KMS-11 (cell line): ENCODE data around the gene SLC17A2.

ENCODE experiments used
- H2AFZ ChIP-seq: fragments of 200-600 bp; sonication (generic); 2 replicates; pipeline ENCODE4 v1.6.1; 2016; ENCODE audit warnings: antibody characterized with exemption, mixed run types, low read depth
- H3K27ac ChIP-seq: fragments of 200-600 bp; sonication (generic); 2 replicates; pipeline ENCODE4 v1.6.1; 2016; ENCODE audit warnings: mild to moderate bottlenecking, mixed run types
- H3K27me3 ChIP-seq: fragments of 200-600 bp; sonication (generic); 2 replicates; pipeline ENCODE4 v1.6.1; 2017; ENCODE audit warnings: mild to moderate bottlenecking, low read depth, mixed run types, moderate library complexity; ENCODE audit not compliant: insufficient read depth
- H3K36me3 ChIP-seq: fragments of 200-600 bp; sonication (generic); 2 replicates; pipeline ENCODE4 v1.6.1; 2017; ENCODE audit warnings: mild to moderate bottlenecking, mixed run types; ENCODE audit not compliant: insufficient read depth
- H3K4me1 ChIP-seq: fragments of 200-600 bp; sonication (generic); 2 replicates; pipeline ENCODE4 v1.6.1; 2016; ENCODE audit warnings: mild to moderate bottlenecking, low read depth, mixed run types; ENCODE audit not compliant: poor library complexity, severe bottlenecking
- H3K4me2 ChIP-seq: fragments of 200-600 bp; sonication (generic); 2 replicates; pipeline ENCODE4 v1.7.0; 2016; ENCODE audit warnings: mild to moderate bottlenecking, mixed run types
- H3K4me3 ChIP-seq: fragments of 200-600 bp; sonication (generic); IDR thresholded peaks from 2 replicates; pipeline ENCODE4 v1.6.1; 2017; ENCODE audit warnings: low read depth, low read length, mixed read lengths; ENCODE audit not compliant: insufficient read depth
- H3K79me2 ChIP-seq: fragments of 200-600 bp; sonication (generic); 2 replicates; pipeline ENCODE4 v1.6.1; 2016; ENCODE audit warnings: low read depth, mixed run types; ENCODE audit not compliant: insufficient read depth
- H3K9ac ChIP-seq: fragments of 200-600 bp; sonication (generic); 2 replicates; pipeline ENCODE4 v1.6.1; 2016; ENCODE audit warnings: mild to moderate bottlenecking, mixed run types
- H4K20me1 ChIP-seq: fragments of 200-600 bp; sonication (generic); 2 replicates; pipeline ENCODE4 v1.6.1; 2016; ENCODE audit warnings: mild to moderate bottlenecking, mixed run types; ENCODE audit not compliant: insufficient read depth
- TF ChIP-seq, protein P1 (sequence below): fragments of 200-600 bp; sonication (generic); conservative IDR thresholded peaks from 2 replicates; pipeline ENCODE4 v1.6.1; 2017; ENCODE audit warnings: low read depth, mild to moderate bottlenecking, antibody characterized with exemption, low read length, moderate library complexity, mixed read lengths

SLC17A2 gene

DNA sequence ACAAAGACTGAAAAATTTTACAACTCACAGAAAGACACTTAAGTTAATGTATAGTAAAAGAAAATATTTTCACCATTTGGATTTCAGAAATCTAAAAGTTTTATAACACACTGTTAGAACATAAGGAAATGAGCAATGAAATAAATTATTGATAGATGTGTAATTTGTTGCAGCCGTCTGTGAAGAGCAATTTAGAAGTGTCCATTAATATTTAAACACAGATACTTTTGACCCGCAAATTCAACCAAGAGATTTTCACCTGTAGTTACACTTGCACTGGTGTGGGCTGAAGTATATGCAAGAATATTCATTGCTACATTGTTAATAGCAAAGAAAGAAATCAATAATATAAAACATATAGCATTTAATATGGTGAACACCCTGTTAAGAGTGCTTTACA, 41.9 kb downstream of the SLC17A2 start:
- H3K36me3 ChIP-seq = no peaks in the 10 kb centered on the region
- H2AFZ ChIP-seq = no peak overlapping the region
- no peaks in the 10 kb centered on the region for H3K79me2 ChIP-seq
- H3K4me1 ChIP-seq = no peaks in the 10 kb centered on the region
- no peaks in the 10 kb centered on the region for H4K20me1 ChIP-seq
- TF ChIP-seq, protein P1, sequence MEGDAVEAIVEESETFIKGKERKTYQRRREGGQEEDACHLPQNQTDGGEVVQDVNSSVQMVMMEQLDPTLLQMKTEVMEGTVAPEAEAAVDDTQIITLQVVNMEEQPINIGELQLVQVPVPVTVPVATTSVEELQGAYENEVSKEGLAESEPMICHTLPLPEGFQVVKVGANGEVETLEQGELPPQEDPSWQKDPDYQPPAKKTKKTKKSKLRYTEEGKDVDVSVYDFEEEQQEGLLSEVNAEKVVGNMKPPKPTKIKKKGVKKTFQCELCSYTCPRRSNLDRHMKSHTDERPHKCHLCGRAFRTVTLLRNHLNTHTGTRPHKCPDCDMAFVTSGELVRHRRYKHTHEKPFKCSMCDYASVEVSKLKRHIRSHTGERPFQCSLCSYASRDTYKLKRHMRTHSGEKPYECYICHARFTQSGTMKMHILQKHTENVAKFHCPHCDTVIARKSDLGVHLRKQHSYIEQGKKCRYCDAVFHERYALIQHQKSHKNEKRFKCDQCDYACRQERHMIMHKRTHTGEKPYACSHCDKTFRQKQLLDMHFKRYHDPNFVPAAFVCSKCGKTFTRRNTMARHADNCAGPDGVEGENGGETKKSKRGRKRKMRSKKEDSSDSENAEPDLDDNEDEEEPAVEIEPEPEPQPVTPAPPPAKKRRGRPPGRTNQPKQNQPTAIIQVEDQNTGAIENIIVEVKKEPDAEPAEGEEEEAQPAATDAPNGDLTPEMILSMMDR = no peak
- no peaks in the 10 kb centered on the region for H3K27me3 ChIP-seq
- H3K27ac ChIP-seq = no peak overlapping the region
- no peak overlapping the region for H3K9ac ChIP-seq
- H3K4me2 ChIP-seq = no peak overlapping the region
- no peak overlapping the region for H3K4me3 ChIP-seq

DNA sequence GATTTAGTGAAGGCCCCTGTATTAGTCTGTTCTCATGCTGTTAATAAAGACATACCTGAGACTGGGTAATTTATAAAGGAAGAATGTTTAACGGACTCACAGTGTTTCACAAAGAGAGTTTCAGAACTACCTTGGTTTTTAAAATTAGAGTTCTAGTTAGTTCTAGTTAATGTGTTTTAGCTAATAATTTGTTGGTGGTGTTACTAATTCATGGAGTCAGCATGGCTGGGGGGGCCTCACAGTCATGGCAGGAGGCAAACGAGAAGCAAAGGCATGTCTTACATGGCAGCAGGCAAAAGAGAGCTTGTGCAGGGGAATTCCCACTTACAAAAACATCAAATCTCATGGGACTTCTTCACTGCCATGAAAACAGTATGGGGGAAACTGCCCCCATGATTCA, 44.4 kb downstream of the SLC17A2 start:
- Histone ChIP-seq H3K9ac (no peak overlapping the region), H3K4me1 (no peaks in the 10 kb centered on the region), H3K27me3 (no peaks in the 10 kb centered on the region), H2AFZ (no peak overlapping the region), H3K27ac (no peak overlapping the region), H3K36me3 (no peaks in the 10 kb centered on the region), H3K4me3 (no peak overlapping the region), H3K4me2 (no peak overlapping the region), H4K20me1 (no peaks in the 10 kb centered on the region), H3K79me2 (no peaks in the 10 kb centered on the region)
- TF ChIP-seq, protein P1 = no peak

DNA sequence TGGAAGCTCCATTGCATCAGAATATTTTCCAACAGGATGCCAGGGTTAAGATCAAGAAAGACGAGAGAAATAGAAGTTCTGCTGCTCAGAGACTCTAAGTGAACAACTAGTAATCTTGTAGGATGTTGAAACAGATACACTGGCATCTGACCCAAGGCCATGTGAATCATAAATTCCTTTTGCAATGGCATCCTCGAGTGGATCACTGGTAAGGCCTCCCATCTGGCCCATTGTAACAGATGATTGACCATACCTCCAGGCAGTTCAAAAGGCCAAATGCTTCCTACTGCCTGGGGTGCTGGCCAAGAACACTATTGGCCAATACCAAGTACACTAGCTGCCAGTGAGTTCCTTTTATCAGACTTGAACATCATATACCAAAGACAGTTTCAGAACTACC, 46.5 kb downstream of the SLC17A2 start:
- Histone ChIP-seq H3K79me2 (no peaks in the 10 kb centered on the region), H3K4me1 (no peaks in the 10 kb centered on the region), H3K9ac (no peak overlapping the region), H3K36me3 (no peaks in the 10 kb centered on the region), H3K27ac (no peak overlapping the region), H4K20me1 (no peaks in the 10 kb centered on the region), H2AFZ (no peak overlapping the region), H3K4me3 (no peak overlapping the region), H3K27me3 (no peaks in the 10 kb centered on the region), H3K4me2 (no peak overlapping the region)
- TF ChIP-seq, protein P1 = no peak

DNA sequence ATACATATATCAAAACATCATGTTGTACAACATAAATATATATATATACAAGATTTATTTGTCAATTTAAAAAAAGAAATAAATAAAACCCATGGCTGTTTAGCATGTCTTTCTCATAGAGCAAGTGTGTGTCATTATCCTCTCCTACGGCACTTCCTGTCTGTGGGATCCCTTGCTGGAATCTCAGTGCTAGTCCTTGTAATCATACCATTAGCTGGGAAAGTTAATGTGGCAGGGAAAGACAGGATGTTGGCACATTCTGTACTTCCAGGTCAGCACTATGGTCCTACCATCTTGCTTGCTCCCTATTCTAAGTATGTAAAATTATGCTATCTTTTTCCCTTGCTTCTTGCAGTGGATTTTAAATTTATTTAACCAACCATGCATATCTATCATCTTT, 47.0 kb downstream of the SLC17A2 start:
- H3K4me1 ChIP-seq = no peaks in the 10 kb centered on the region
- H3K27ac ChIP-seq = no peak overlapping the region
- no peak overlapping the region for H3K4me3 ChIP-seq

More for the DNA sequence above, 47.0 kb downstream of the SLC17A2 start:
- TF ChIP-seq, protein P1 = no peak
- Histone ChIP-seq H3K4me2 (no peak overlapping the region), H3K36me3 (no peaks in the 10 kb centered on the region; the same call in 1 of the 2 replicates), H3K27me3 (no peaks in the 10 kb centered on the region), H4K20me1 (no peaks in the 10 kb centered on the region), H3K9ac (no peak overlapping the region), H2AFZ (no peak overlapping the region), H3K79me2 (no peaks in the 10 kb centered on the region)
